Breast epithelium (tissue), 4 donors: ENCODE data around the gene AP1S2. TPM values are rescaled to one million over a fixed set of nuclear protein-coding genes. Genes with fewer than 3 reads are reported as not detected.

Source experiments
- DNase-seq, 2 donors: peaks; one replicate each; pipeline ENCODE4 v3.0.0-alpha.2; 2019; ENCODE audit warnings: low spot score in 2 of 2
- H3K27ac ChIP-seq, 2 donors: fragments of 200-600 bp; sonication (generic) in 1 of 2; one replicate each; pipeline ENCODE4 v1.5.1; 2016 to 2019; ENCODE audit warnings: mild to moderate bottlenecking in 1 of 2
- H3K27me3 ChIP-seq, 2 donors: fragments of 200-600 bp; sonication (generic) in 1 of 2; one replicate each; pipeline versions ENCODE4 v1.5.1 to v1.6.0; 2017 to 2019; ENCODE audit warnings: control low read depth in 1 of 2, mild to moderate bottlenecking in 1 of 2
- H3K36me3 ChIP-seq: fragments of 200-600 bp; one replicate; pipeline ENCODE4 v1.5.1; 2019
- H3K4me1 ChIP-seq, 2 donors: fragments of 200-600 bp; sonication (generic); one replicate each; pipeline ENCODE4 v1.5.1; 2016 to 2019; ENCODE audit warnings: control low read depth in 1 of 2
- H3K4me3 ChIP-seq, 3 donors: fragments of 200-600 bp; sonication (generic); 1 replicate in 2 of 3; 2 replicates in 1 of 3; pipeline ENCODE4 v1.5.1; 2016 to 2019; ENCODE audit warnings: mild to moderate bottlenecking in 3 of 3, moderate library complexity in 2 of 3
- H3K9me3 ChIP-seq, 2 donors: fragments of 200-600 bp; sonication (generic) in 1 of 2; one replicate each; pipeline ENCODE4 v1.5.1; 2016 to 2019; ENCODE audit warnings: control low read depth in 1 of 2
- CTCF ChIP-seq, 3 donors: fragments of 450-650 bp; IDR thresholded peaks; one replicate each; pipeline ENCODE4 v1.5.1; 2016 to 2017; ENCODE audit warnings: antibody characterized with exemption in 3 of 3, mild to moderate bottlenecking in 3 of 3, moderate library complexity in 3 of 3
- POLR2A ChIP-seq: fragments of 450-650 bp; IDR thresholded peaks from one replicate; pipeline ENCODE4 v1.6.1; 2016; ENCODE audit warnings: antibody characterized with exemption, mild to moderate bottlenecking, moderate library complexity
- POLR2AphosphoS5 ChIP-seq, 3 donors: sonication (generic); formaldehyde crosslinking; IDR thresholded peaks; one replicate each; pipeline ENCODE4 v1.6.1; 2017; ENCODE audit warnings: antibody characterized with exemption in 3 of 3
- intact Hi-C: fragments of 100-400 bp; cut with DNase I; formaldehyde crosslinking; loops from one replicate; pipeline ENCODE4 v1.15.1; 2023; ENCODE audit warnings: low total_unique reads
- total RNA-seq, 3 donors: library from RNA; depleted of rRNA; stranded (reverse); fragments of >200 nt; gene quantifications; one replicate each; pipeline ENCODE4 v1.1.0, GENCODE V29; 2016

AP1S2 gene
- total RNA-seq, 3 donors from 2014 or later, result 23.0 to 56.5 (median 36.7) TPM

- H3K4me1 ChIP-seq, result no peaks in the 10 kb centered on the region
- TF ChIP-seq CTCF (IDR thresholded peaks at IDR 0.05) (no peak), POLR2AphosphoS5 (IDR thresholded peaks at IDR 0.05) (no peak), POLR2A (no peak)
- intact Hi-C loops, result no loop called here
- no peaks in the 10 kb centered on the region for H3K9me3 ChIP-seq
- H3K4me3 ChIP-seq, result no peak overlapping the region
- no peak for DNase-seq
- H3K27ac ChIP-seq, result no peak overlapping the region
- H3K27me3 ChIP-seq, result peaks cover 0 to 74% of the 10 kb centered on the region in 2 donors
- no peaks in the 10 kb centered on the region for H3K36me3 ChIP-seq
Measured at GRCh38 chrX:15866147-15866546, 11.5 kb upstream of the AP1S2 start.

GRCh38 chrX:15864629-15865028, 10.0 kb upstream of the AP1S2 start:
- TF ChIP-seq POLR2A (no peak), CTCF (IDR thresholded peaks at IDR 0.05) (no peak), POLR2AphosphoS5 (IDR thresholded peaks at IDR 0.05) (no peak)
- Histone ChIP-seq H3K27ac (no peak overlapping the region), H3K4me1 (no peaks in the 10 kb centered on the region), H3K9me3 (no peaks in the 10 kb centered on the region), H3K4me3 (no peak overlapping the region), H3K27me3 (peaks cover 0 to 64% of the 10 kb centered on the region in 2 donors), H3K36me3 (no peaks in the 10 kb centered on the region)
- intact Hi-C loops, result no loop called here
- DNase-seq, result no peak

- intact Hi-C loops, result no loop called here
- Histone ChIP-seq H3K27ac (no peak overlapping the region), H3K9me3 (no peaks in the 10 kb centered on the region), H3K27me3 (peaks cover 0 to 62% of the 10 kb centered on the region in 2 donors), H3K36me3 (no peaks in the 10 kb centered on the region), H3K4me1 (no peaks in the 10 kb centered on the region), H3K4me3 (no peak overlapping the region)
- TF ChIP-seq CTCF (IDR thresholded peaks at IDR 0.05) (no peak), POLR2A (no peak), POLR2AphosphoS5 (IDR thresholded peaks at IDR 0.05) (no peak)
- DNase-seq, result no peak
Measured at GRCh38 chrX:15864023-15864422, 9.4 kb upstream of the AP1S2 start.

GRCh38 chrX:15860921-15861320, 6.3 kb upstream of the AP1S2 start:
- TF ChIP-seq POLR2AphosphoS5 (IDR thresholded peaks at IDR 0.05) (no peak), CTCF (IDR thresholded peaks at IDR 0.05) (no peak), POLR2A (no peak)
- Histone ChIP-seq H3K27me3 (peaks cover 0 to 41% of the 10 kb centered on the region in 2 donors), H3K4me3 (no peak overlapping the region), H3K4me1 (no peaks in the 10 kb centered on the region), H3K36me3 (no peaks in the 10 kb centered on the region), H3K27ac (no peak overlapping the region), H3K9me3 (no peaks in the 10 kb centered on the region)
- intact Hi-C loops, result no loop called here
- DNase-seq, result no peak

DNA sequence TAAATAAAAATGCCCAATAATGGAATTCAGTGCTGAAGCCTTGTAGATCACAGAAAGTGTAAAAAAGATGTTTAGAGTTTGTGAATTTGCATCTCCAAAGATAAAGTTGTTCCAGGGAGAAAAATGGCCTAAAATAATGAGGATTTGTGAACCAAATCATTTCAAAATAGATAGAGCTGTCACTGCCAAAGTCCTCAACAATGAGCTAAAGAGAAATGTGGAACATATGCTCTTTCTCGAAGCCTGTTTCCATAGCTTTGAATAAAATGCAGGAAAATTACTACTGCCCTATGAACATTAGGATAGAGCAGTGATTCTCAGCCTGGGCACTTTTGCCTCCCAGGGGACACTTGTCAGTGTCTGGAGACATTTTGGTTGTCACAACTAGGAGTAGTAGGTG, 3.4 kb upstream of the AP1S2 start:
- TF ChIP-seq CTCF (IDR thresholded peaks at IDR 0.05) (no peak), POLR2AphosphoS5 (IDR thresholded peaks at IDR 0.05) (no peak), POLR2A (no peak)
- DNase-seq, result no peak
- H3K4me3 ChIP-seq, result no peak overlapping the region
- intact Hi-C loops, result no loop called here
- no peaks in the 10 kb centered on the region for H3K9me3 ChIP-seq
- no peak overlapping the region for H3K27ac ChIP-seq
- H3K4me1 ChIP-seq, result peaks cover 0 to 3% of the 10 kb centered on the region in 2 donors
- H3K36me3 ChIP-seq, result no peaks in the 10 kb centered on the region
- H3K27me3 ChIP-seq, result peaks cover 0 to 25% of the 10 kb centered on the region in 2 donors
